Fibroblast of gingiva (primary cell): Measurements from ENCODE around the gene MPRIP.
"Not testable (repeated sequence)": the region's sequence is repeated elsewhere in the genome, so short reads cannot be mapped to it uniquely, and the experiment has no call there.

Experiments
- DNase-seq: peaks from one replicate; pipeline ENCODE4 v3.0.0-alpha.2; 2011; ENCODE audit warnings: low read depth

Gene MPRIP

DNA sequence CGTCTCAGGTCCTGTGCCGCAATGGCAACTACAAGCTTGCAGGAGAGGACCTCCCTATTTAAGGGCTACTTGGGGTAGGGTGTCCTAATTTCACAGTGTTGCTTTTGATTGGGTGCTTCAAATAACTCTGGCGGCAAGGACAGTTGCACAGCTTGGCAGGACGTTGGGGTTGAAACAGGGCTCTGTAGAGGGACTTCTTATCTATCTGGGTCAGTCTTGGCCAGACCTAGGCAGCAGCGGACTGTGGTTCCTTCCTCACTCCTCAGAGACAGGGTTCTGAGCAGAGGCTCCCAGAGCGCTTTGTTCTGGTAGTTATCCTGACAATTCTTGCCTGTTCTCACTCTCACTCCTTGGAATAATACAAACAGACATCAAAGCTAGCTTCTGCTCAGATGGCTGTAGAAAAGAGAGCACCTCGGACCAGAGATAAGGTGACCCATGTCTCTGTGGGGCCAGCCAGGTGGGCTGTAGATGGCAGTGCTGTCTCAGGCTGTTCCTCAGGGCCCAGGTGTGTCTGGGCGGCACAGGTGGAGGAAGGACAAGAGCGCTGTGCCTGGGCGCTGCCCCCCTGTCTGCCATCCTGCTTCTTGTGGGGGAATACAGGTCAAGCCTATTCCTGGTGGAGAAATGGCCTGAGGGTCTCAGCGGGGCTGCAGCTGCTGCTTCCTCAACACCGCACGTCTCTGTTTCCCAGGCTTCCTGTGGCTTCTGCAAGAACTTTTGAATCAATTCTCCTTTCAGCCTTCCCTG, 102.8 kb downstream of the MPRIP start:
- no peak for DNase-seq

GRCh38 chr17:17146786-17147406, 104.6 kb downstream of the MPRIP start:
- DNase-seq, result no peak

- peak; percentile 15 for DNase-seq
Observed at GRCh38 chr17:17147821-17148220, 105.6 kb downstream of the MPRIP start.

GRCh38 chr17:17149520-17150447, 107.5 kb downstream of the MPRIP start:
- no peak for DNase-seq

- no peak for DNase-seq
Observed at GRCh38 chr17:17150448-17150800, 108.2 kb downstream of the MPRIP start.

GRCh38 chr17:17151055-17151454, 108.8 kb downstream of the MPRIP start:
- peak; percentile 55 for DNase-seq

- DNase-seq, result peak; percentile 8
Observed at GRCh38 chr17:17151541-17151940, 109.3 kb downstream of the MPRIP start.

- peak; percentile 94 for DNase-seq
Observed at GRCh38 chr17:17151962-17152361, 109.7 kb downstream of the MPRIP start.

DNA sequence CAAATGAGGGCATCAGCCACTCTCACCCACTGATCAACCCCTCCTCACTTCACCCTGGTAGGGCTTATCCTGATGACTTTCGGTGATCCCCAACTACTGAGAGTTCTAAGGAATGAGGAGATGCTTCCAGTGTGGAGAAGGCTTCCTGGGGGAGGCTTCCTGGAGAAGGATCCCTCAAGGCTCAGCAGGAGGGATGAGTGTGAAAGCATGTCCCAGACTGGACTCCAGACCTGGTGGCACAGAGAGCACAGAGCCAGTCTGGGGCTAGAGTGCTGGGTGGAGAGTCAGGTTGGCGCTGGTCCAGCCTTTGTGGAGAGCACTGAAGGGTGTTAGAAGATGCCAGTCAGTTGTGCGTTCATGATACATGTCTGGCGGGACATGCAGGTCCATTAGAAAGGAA, 110.1 kb downstream of the MPRIP start:
- DNase-seq, result no peak

- no peak for DNase-seq
Observed at GRCh38 chr17:17153071-17153470, 110.8 kb downstream of the MPRIP start.

DNA sequence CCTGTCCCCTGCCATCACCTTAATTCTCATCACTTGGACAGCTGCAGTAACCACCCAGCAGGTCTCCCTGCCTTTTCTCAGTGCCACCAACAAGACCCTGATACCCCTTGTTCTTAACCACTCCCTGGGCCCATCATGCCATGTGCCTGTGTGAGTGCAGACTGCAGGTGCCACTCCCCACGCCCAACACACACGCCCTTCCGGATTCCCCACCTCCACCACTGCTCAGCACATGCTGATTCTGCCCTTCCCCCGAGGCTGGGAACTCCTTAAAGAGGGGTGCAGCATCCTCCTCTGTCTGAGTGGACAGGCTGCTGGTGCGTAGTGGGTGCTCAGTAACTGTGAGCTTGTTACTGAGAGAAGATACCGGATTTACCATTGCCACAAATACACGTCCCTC, 111.5 kb downstream of the MPRIP start:
- DNase-seq, result no peak

- DNase-seq, result no peak
Observed at GRCh38 chr17:17154556-17154955, 112.3 kb downstream of the MPRIP start.

DNA sequence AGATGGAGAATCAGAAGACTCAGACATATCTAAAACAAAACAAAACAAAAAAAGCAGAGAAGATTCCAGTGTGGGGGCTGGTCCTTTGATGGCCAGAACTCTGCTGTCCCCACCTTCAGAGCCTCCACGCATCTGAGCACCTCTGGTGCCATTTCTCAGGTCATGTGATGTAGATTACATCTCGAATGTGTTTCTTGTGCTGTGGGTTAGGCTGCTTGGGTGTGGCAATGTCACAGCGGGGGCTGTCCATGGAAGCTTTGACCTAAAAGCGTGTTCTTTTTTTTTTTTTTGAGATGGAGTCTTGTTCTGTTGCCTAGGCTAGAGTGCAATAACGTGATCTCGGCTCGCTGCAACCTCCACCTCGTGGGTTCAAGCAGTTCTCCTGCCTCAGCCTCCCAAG, 112.7 kb downstream of the MPRIP start:
- DNase-seq, result no peak

DNA sequence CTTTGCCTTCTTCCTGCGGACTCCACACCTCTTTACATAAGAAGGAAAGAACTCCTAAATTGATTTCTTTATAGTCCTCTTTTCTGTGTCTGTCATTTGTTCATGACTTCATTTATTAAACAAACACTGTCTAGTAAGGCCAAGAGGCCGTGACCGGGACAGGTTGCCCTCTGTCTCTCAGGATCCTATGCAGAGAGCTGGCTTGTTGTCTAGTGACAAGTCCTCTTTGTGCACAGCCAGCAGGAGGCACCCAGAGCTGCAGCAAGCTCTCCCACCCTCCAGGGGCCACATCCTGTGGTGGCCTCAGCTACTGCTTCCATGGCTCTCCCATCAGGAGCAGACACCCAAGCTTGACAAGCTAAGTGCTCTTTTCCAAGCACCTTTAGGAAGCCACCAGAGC, 113.3 kb downstream of the MPRIP start:
- DNase-seq, result no peak

GRCh38 chr17:17156107-17156506, 113.8 kb downstream of the MPRIP start:
- DNase-seq, result peak; percentile 43

DNA sequence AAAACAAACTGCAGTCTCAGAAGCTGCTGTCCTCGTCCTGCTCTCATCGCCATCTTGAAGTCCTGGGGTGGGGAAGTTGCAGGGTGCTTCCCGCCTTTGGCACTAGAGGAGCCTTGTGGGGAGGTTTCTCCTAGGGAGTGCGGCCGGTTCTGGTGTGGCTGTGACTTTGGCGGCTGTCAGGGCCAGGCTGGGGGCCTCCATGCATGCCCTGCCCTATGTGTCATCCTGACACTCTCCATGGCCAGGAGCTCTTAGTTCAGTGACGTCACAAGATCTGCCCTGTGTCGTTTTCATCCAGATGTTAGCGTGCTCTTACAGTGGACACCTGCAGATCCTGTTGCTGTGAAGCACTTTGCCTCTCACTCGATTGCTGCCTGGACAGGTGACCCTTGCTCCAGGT, 114.3 kb downstream of the MPRIP start:
- no peak for DNase-seq

DNA sequence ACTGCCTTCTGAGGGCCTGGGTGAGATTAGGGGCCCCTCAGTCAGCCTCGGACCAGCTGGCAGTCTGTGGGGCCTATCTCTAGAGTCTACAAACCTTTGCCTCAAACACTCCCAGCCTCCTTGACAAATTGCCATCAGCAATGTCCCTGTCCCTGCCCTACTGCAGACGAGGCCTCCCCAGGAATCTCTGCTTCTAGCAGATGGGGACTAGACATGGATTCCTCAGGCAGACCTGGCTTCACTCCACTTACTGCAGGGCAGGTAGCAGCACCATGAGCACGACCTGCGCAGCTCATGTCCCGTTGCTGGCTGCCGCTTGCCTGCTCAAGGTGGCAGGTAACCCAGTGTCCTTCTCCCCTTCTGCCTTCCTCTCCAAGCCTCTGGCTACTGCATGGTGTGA, 114.8 kb downstream of the MPRIP start:
- DNase-seq, result no peak

GRCh38 chr17:17158506-17158905, 116.2 kb downstream of the MPRIP start:
- DNase-seq, result not testable (repeated sequence)

- DNase-seq, result no peak
Observed at GRCh38 chr17:17159571-17159970, 117.3 kb downstream of the MPRIP start.

DNA sequence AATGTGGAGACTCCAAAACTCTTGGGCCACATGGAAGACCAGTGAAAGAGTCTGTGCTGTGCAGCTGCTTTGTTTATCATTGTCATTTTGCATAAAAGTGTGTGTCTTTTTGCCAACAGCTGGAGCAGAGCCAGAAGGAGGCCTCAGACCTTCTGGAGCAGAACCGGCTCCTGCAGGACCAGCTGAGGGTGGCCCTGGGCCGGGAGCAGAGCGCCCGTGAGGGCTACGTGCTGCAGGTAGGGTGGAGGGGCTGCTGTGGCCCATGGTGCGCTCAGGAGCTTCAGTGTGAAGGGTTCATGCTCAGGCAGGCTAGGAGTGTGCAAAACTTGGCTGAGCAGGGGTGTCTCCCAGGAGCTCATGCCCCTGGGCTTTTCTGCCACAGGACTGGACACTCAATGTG, 118.9 kb downstream of the MPRIP start:
- no peak for DNase-seq

- DNase-seq, result no peak
Observed at GRCh38 chr17:17161759-17162158, 119.5 kb downstream of the MPRIP start.

- DNase-seq, result no peak
Observed at GRCh38 chr17:17164156-17164555, 121.9 kb downstream of the MPRIP start.

DNA sequence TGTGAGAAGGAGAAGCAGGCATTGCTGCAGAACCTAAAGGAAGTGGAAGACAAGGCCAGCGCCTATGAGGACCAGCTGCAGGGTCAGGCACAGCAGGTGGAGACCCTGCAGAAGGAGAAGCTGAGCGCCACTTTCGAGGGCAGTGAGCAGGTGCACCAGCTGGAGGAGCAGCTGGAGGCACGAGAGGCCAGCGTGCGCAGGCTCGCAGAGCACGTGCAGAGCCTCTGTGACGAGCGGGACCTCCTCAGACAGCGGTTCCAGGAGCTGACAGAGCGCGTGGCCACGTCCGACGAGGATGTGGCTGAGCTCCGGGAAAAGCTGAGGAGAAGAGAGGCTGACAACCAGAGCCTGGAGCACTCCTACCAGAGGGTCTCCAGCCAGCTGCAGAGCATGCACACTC, 122.4 kb downstream of the MPRIP start:
- DNase-seq, result no peak
